HG03378 (cell line): ENCODE data around the gene PTPRN2.
"Not testable (repeated sequence)": the region's sequence is repeated elsewhere in the genome, so short reads cannot be mapped to it uniquely, and the experiment has no call there.

Experiments
- ATAC-seq: cut with Tn5 transposase; IDR thresholded peaks from one replicate; pipeline ENCODE4 v1.9.1; 2021; ENCODE audit warnings: mild to moderate bottlenecking, moderate library complexity; ENCODE audit not compliant: unreplicated experiment

Gene PTPRN2

DNA sequence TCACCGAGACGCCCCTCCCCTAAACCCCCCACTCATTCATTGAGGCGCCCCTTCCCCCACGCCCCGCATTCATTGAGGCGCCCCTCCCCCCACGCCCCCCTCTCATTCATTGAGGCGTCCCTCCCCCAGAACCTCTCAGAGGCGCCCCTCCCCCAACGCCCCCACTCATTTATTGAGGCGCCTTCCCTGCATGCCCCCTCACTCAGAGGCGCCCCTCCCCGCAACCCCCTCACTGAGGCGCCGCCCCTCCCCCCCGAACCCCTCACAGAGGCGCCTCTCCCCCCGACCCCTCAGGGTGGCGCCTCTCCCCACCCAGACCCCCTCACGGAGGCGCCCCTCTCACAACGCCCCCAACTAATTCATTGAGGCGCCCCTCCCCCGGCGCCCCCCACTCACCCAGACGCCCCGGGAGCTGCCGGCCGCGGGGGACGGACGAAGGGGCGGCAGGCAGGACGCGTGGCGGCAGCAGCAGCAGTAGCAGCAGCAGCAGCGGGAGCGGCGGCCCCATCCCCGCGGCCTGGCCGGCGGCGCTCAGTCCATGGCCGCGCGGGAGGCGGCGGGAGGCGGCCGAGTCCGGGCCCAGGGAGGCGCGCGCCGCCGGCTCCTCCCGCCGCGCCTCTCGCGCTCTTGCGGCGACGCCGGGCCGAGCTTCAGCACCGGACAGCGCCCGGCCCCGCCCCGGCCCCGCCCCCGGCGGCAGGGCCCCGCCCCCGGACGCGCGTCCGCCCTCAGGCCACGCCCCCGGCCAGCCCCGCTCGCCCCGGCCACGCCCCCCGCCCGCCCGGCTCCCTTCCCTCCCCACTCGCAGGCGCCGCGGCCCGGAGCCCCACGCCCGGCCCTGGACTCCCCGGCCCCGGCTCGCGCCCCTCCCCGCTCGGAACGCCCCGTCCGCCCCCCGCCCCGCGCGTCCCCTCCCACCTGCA lies at the start of gene PTPRN2:
TSS of gene PTPRN2 (minus strand) at position 662 of the 923 bp plus-strand sequence.
- no peak for ATAC-seq

DNA sequence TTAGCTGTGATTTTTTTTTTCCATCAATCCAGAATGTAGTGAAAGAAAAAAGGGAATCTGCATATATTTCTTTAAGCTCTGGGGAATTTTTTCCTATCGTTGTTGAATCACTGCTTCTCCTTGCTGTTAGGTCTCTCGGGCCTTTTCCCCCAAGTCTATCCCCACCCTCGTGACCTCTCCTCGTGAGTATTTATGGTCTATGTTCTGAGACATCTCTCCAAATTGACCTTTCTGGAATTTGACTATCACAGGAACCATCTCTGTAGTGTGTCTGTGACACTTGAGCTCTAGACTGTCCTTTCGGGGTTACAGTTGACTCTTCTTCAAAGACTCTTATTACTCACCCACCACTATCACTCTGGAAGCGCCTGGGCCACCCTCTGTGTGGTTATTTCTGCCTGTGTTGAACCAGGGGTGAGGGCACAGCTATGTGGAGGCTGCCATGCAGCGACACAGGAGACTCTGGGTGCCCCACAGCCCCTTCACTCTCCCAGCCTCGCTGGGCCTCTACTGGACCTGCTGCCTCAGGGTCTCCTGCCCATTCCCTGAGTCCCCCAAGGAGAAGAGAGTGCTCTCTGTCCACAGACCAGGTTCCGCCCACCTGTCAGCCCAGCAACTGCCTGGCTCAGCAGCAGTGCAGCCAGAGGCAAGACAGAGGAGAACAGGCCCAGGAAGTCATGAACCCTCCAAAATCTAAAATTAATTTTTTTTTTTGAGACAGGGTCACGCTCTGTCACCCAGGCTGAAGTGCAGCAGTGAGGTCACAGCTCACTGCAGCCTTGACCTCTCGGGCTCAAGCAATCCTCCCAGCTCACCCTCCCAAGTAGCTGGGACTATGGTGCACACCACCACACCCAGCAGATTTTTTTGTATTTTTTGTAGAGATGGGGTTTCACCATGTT lies 45.7 kb upstream of the PTPRN2 start:
- peak; percentile 81 for ATAC-seq

DNA sequence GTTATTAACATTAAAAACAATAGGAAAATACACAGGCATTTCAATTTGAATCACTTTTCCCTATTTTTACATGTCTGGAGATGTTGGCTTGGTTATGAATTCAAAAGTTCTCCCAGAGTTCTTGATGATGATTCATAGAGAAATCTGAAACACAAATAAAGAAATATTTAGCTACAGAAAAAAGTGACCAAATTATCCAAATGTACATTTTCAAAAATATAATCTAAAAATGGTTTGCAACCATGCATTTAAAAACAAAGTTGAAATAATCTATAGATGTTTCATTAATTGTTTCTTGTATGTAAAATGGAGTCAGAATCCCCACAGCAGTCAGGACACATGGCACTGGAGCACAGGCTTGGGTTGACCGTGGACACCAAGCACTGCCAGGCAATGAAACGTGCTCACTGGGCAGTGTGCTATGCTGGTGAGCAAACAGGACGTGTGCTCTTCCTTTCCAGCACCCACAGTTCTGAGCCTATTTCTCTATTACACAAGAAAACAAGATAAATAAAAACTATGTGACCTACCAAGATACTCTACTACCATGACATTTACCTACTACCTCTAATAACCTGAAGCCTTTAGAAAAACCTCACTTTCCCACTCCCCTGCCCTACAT lies 44.1 kb upstream of the PTPRN2 start:
- ATAC-seq = no peak

DNA sequence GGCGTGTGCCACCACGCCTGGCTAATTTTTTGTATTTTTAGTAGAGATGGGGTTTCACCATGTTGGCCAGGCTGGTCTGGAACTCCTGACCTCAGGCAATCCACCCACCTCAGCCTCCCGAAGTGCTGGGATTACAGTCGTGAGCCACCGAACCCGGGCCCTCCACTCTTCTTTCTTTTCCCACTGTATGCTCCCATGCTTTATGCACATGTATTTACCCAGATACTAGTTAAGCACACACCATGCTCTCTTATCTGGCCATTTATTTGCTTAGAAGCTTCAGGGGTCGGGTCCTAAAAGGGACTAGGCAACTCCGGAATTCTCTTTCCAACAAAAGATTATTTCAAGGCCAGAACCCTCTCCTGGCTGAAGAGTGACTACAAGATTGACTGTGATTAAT lies 38.7 kb upstream of the PTPRN2 start:
- not testable (repeated sequence) for ATAC-seq

DNA sequence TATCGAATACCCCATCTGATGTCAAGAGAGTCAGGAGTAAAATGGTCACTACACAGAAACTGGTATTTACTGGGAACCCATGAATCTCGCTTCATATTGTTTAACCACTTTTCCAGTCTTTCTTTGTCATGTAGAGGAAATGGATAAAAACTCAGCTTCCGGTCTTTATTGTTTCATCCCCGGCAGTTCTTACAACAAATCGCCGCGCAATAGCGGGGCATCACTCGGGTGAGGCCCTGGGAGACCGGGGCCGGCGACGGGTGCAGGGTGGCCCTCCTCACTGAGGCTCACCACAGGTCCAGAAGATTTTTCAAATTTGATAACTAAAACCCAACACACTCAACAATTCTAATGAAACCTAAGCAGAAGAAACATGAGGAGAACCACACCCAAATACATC lies 35.6 kb upstream of the PTPRN2 start:
- no peak for ATAC-seq

DNA sequence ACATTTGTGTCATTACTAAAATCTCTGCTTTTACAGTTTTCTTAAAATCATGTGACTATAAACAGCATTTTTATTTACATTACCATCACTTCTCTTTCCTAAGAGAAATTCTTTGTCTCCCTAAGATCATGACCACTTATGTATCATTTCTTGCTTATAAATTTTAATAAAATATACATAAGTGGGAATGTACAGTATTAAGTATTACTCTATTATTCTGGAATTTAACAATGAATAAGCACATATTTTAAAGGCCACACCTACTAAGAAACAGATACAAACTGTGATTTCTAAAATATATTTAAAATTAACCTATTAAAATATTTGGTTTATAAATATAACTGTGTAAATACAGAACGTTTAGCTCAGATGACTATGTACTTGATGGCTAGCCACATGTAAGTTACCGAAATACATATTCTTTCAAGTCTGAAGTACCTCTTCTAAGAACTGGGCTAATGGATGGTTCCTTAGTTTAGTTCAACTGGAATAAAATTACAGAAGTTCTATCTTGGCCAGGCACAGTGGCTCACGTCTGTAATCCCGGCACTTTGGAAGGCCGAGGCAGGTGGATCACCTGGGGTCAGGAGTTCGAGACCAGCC lies 33.3 kb upstream of the PTPRN2 start:
- no peak for ATAC-seq

DNA sequence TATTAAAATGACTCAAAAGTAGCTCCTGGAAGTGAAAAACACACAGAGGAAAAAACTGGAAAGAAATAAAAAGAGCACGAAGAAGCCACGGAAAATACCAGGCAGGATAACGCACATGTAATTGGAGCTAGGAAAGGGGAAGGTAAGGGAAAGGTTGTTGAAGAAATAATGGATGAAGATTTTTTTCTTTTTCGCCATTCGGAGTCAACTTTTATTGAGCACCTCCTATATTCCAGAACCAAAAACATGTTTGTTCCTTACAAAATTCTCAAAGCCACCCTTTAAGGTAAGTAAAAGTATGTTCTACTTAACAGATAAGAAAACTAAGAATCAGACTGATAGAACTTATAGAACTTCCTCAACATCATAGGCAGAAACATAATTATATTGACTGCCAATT lies 32.8 kb upstream of the PTPRN2 start:
- ATAC-seq = no peak

DNA sequence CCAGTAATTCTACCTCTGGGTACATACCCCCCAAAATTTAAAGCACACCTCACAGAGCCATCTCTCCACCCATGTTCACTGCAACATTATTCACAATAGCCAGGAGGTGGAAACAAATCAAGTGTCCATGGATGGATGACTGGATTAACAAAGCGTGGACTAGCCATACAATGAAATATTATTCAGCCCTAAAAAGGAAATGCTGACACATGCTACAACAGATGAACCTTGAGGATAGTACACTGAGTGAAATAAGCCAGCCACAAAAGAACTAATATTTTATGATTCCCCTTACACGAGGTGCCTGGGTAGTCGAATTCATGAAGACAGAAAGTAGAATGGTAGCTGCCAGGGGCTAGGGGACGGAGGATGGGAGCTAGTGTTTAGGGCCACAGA lies 31.1 kb upstream of the PTPRN2 start:
- ATAC-seq = no peak

DNA sequence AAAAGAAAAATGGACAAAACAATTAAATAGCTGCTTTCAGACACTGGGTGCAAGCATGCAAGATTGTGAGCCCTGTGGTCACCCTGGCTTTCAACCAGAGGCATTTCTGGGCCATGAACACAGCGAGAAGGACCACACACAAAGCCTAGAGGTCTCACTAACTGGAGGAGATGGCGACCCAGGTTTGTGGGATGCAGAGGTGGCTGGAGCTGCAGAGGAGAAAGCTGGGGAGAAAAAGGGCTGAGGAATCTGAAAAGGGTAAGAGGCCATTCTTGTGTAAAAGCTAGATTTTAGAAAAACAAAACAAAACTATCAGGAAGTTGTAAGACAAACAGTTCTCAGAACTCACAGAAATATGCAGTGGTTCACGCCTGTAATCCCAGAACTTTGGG lies 30.1 kb upstream of the PTPRN2 start:
- no peak for ATAC-seq

DNA sequence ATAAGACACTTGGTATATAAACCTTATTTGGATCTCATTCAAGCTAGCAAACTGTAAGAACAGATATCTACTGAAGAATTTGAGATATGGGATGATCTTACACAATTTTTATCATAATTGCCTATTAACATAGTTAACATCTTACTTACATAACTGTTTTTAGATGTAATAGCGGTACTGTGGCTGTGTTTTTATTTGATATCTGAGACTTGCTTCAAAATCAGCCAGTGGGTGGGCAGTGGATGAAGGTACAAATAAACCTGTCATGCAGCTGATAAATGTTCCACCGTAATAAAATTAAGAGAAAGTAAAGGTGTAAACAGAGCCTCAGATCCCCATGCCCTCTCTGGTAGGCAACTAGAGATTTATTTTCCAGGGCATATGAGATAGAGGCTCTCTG lies 28.4 kb upstream of the PTPRN2 start:
- no peak for ATAC-seq

DNA sequence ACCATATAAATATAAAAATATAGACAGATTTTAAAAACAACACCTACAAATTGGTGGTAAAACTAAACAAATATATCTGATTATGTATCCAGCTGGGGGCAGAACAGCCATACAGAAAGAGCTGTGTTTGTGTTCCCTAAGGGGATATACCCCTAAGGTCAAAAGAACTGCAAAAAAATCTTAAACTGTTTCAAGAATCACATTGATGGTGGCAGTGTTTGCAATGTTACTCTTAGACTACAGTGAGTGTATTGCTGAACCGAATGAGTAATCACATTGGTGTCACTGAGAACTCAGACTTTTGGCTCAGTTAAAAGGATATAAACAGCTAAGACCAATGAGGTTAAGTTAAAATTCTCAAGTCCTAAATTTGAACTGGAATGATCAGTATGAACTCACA lies 27.1 kb upstream of the PTPRN2 start:
- ATAC-seq = no peak

DNA sequence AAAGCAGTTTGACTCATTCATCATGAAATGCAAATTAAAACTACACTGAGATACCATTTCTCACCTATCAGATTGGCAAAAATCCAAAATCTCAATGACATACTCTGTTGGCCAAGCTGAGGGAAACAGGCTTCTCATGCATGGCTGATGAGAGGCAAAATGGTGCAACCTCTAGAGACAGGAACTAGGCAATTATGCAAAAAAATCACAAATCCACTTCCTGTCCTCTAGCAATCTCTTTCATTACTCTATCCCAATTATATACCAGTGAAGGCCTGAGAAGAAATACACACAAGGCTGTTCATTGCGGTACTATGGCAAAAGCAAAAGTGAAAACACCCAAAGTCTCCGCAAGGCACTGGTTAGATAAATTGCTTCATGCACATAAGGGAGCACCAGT lies 25.9 kb upstream of the PTPRN2 start:
- peak; percentile 92 for ATAC-seq

DNA sequence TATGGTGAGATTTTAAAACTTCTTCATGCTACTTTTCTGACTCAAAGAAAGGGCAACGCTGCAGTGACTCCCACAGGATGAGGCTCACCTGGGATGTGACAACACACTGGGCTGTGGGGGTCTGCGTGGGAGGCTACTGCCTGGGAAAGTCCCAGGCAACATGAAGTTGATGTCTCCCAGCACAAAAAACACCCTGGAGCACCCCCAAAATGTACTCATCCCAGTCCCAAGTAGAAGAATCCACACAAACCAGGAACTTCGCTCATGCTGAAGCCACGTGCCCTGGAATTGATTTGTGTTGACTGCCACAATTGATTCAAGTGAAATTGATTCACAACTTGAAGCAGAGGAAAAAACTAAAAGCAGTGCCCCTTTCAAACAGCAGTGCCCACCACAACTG lies 24.9 kb upstream of the PTPRN2 start:
- no peak for ATAC-seq

DNA sequence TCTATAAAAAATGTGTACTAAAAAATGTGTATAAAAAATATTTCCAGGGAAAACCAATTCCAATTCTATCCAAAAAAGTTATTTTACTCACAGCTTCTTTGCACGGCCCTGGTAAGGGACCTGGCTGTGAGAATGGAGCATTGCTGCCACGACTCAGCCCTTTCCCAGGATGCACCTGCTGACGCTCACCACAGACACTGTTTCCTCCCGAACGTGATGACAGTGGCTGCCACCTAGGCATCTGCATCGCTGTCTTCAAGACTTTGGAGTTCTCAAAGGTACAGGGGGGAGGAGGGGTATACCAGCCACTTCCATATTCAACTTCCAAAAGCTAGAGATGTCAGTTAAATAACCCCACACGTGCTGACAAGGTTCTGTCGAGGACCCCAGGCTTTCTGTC lies 23.9 kb upstream of the PTPRN2 start:
- ATAC-seq = no peak

DNA sequence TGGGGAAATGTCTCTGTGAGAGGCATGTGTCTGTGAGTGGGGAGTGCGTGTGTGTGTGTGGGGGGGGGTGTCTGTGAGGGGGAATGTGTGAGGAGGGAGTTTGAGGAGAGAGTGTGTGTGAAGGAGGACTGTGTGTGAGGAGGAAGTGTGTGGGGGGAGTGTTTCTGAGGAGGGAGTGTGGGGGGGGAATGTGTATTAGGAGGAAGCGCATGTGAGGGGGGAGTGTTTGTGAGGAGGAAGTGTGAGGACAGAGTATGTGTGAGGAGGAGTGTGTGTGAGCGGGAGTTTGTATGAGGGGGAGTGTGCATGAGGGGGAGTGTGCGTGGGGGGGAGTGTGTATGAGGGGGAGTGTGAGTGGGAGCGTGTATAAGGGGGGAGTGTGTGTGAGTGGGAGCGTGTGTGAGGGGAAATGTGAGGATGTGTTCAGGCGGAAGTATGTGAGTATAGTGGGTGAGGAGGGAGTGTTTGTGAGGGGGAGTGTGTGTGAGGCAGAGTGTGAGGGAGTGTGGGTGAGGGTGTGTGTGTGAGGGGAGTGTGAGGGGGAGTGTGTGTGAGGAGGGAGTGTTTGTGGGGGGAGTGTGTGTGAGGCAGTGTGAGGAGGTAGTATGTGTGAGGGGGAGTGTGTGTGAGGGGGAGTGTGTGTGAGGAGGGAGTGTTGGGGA lies 21.8 kb upstream of the PTPRN2 start:
- ATAC-seq = no peak

DNA sequence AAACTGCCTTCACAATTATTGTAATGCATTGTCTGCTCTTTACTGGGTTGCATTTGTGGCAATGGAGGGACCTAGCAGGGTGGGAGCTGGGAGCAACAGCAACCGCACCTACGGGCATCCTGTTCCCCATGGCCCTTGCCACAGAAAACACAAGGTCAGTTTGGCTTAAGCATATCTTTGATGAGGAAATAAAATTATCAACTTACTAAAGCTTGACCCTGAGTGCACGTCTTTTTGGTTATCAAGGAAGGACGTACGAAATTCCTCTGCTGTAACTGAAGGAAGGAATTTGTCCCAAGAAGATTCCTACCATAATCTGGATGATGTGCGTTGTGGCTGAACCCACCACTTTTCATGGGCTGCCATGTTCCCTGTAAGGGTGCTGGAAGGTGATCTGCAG lies 19.9 kb upstream of the PTPRN2 start:
- ATAC-seq = no peak

DNA sequence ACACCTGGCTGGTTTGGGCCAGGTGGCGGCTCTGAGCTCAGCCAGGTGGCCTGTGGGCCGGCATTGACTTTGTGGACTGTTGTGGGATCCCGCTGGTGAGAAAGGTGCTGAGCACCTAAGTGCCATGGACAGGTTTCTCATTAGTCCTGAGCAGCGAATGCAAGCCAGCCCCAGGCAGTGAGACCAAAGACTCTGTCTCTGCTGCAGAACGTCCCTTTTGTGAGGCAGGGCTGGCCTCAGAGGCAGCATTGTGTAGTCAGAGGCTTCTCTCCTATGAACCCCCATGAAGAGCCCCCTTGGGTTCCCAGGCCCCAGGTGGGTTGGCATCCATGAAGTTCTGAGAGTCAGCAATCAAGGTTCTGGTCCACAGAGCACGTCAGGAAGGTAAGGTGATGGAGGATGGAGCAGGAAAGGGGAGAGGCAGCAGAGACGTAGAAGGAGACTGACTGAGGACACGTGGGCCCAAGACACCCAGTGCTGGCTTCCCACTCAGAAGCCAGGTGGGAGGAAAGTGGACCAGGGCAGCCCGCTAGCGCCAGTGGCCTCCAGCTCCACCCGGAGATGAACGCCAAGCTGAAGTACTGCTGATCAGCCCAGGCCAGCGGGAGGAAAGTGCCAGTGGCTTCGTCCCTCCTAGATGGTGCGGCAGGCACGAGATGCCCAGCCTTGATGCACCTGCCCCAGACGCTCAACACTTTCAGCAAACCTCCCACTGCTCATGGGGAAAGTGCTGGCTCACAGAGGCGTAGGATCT lies 19.2 kb upstream of the PTPRN2 start:
- no peak for ATAC-seq

DNA sequence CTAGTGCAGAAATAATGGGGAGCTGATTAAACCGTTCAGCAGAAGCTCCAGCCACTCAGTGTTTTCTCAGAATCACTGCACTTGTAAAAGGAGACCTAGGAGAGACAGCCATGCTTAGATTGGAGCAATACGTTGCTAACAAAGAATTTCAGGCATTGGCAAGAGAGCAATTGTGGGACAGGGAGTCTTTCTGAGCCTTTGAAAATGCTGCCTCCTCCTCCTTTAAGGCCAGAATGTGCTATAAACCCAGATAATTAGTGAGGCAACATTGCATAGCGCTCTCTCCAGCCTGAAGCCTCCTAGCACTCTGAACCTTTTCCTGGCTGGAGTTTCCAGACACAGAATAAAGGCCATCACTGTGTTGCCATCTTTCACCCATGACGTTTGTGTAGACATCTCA lies 18.5 kb upstream of the PTPRN2 start:
- ATAC-seq = no peak

DNA sequence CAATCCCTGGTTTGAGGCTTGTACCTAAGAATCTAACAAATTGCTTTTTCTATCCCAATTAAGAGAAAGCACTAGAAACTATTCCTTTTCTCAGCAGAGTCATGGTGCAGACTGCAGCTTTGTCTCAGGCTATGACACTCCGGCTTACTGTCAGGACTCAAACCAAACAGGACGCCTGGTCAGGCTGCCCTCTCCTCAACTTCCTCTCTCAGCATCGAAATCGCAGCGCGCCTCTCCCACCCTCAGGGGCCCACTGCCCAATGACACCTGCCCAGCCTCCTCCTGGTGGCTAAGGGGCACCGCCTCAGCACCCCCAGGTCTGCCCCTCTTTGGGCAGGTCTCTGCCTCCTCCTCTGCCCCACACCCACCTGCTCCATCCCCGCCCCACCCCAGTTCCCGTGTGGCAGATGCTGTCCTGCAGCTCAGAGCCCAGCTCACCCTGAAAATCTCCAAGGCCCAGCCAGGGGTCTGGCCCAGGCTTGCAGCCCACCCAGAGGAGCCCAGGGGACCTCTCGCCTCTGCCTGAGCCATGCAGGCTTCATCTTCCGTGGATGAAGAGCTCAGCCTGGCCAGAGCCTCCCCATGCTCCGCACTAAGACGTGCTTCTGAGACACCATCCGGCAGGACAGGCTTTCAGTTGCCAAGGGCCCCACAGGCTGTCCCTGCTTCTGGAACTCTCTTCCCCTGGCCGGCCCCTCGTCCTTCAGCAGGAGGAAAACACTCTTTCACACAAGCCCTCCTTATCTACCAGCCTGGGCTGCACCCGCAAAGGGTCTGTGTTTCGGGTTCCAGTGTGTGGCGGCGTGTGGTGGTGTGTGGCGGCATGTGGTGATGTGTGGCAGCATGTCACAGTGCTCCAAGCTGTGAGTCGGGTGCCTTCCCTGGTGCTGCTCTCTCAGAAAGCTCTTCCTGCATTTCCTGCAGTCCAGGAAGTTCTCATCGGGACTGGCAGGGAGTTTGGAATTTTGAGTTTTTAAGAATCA lies 16.4 kb upstream of the PTPRN2 start:
- ATAC-seq = no peak
